ENCODE measurements around the gene MSANTD2.

Gene MSANTD2

GRCh38 chr11:124737638-124738305 is 62.4 kb downstream of the MSANTD2 start:
- no peak overlapping the region for H3K27ac ChIP-seq (ENCODE audit: low read length, poor library complexity, severe bottlenecking)
- WGBS, result 46% methylated on average over 5 of the region's 7 CpGs
- H3K4me3 ChIP-seq (ENCODE audit: insufficient read depth in 1 of 2, low read depth in 1 of 2, low read length in 2 of 2), result no peak overlapping the region
- H3K14ac ChIP-seq (ENCODE audit: low read length in 2 of 2), result no peak overlapping the region
- no peak overlapping the region for H4K91ac ChIP-seq (ENCODE audit: low read length)
- H3K36me3 ChIP-seq (ENCODE audit: control insufficient read depth in 1 of 2, insufficient read depth in 2 of 2, low read depth in 1 of 2, low read length in 2 of 2), result no peaks in the 10 kb centered on the region
- H3K79me1 ChIP-seq (replicated peaks; ENCODE audit: low read length, poor library complexity, severe bottlenecking), result no peaks in the 10 kb centered on the region
- H3K4me2 ChIP-seq (ENCODE audit: low read length, poor library complexity, severe bottlenecking), result no peak overlapping the region
- peaks cover 12% of the 10 kb centered on the region for H3K4me1 ChIP-seq (ENCODE audit: control insufficient read depth, insufficient read depth, low read depth, low read length)
- H2BK15ac ChIP-seq (ENCODE audit: low read depth, poor library complexity, severe bottlenecking), result no peak overlapping the region
- H2BK5ac ChIP-seq (ENCODE audit: low read depth, low read length, poor library complexity, severe bottlenecking), result no peak overlapping the region
- no peak overlapping the region for H4K8ac ChIP-seq (ENCODE audit: low read length)
- H3K27me3 ChIP-seq (ENCODE audit: control insufficient read depth in 1 of 2, insufficient read depth in 1 of 2, low read length in 2 of 2), result peaks cover 85 to 86% of the 10 kb centered on the region in 2 experiments
- H2AFZ ChIP-seq (ENCODE audit: low read depth, low read length), result no peak overlapping the region
- DNase-seq, result no peak
- no peak overlapping the region for H3K4ac ChIP-seq (ENCODE audit: low read depth in 1 of 2, low read length in 2 of 2)
- no peak overlapping the region for H2BK12ac ChIP-seq (ENCODE audit: low read length in 2 of 2)
- no peak overlapping the region for H3K23ac ChIP-seq (ENCODE audit: low read length in 2 of 2)
- H3K9ac ChIP-seq (ENCODE audit: low read length), result no peak overlapping the region
- no peak overlapping the region for H3K18ac ChIP-seq (ENCODE audit: low read depth in 1 of 2, low read length in 2 of 2)
- no peak overlapping the region for H2BK120ac ChIP-seq (ENCODE audit: low read depth, low read length)
- no peak overlapping the region for H2AK5ac ChIP-seq (ENCODE audit: low read length, severe bottlenecking)
- no peaks in the 10 kb centered on the region for H3K9me3 ChIP-seq (ENCODE audit: control insufficient read depth, low read length)

GRCh38 chr11:124736736-124737135 is 63.5 kb downstream of the MSANTD2 start:
- Histone ChIP-seq H4K8ac (ENCODE audit: low read length) (no peak overlapping the region), H3K23ac (ENCODE audit: low read length in 2 of 2) (no peak overlapping the region), H2BK15ac (ENCODE audit: low read depth, poor library complexity, severe bottlenecking) (no peak overlapping the region), H3K4me1 (ENCODE audit: control insufficient read depth, insufficient read depth, low read depth, low read length) (peaks cover 12% of the 10 kb centered on the region), H2BK12ac (ENCODE audit: low read length in 2 of 2) (no peak overlapping the region), H2BK5ac (ENCODE audit: low read depth, low read length, poor library complexity, severe bottlenecking) (no peak overlapping the region), H2AK5ac (ENCODE audit: low read length, severe bottlenecking) (no peak overlapping the region), H3K27ac (ENCODE audit: low read length, poor library complexity, severe bottlenecking) (no peak overlapping the region), H3K36me3 (ENCODE audit: control insufficient read depth in 1 of 2, insufficient read depth in 2 of 2, low read depth in 1 of 2, low read length in 2 of 2) (no peaks in the 10 kb centered on the region), H3K9ac (ENCODE audit: low read length) (no peak overlapping the region), H3K9me3 (ENCODE audit: control insufficient read depth, low read length) (no peaks in the 10 kb centered on the region), H2BK120ac (ENCODE audit: low read depth, low read length) (no peak overlapping the region), H3K79me1 (replicated peaks; ENCODE audit: low read length, poor library complexity, severe bottlenecking) (no peaks in the 10 kb centered on the region), H4K91ac (ENCODE audit: low read length) (no peak overlapping the region), H3K4ac (ENCODE audit: low read depth in 1 of 2, low read length in 2 of 2) (no peak overlapping the region), H3K4me3 (ENCODE audit: insufficient read depth in 1 of 2, low read depth in 1 of 2, low read length in 2 of 2) (no peak overlapping the region), H3K14ac (ENCODE audit: low read length in 2 of 2) (no peak overlapping the region), H2AFZ (ENCODE audit: low read depth, low read length) (no peak overlapping the region), H3K27me3 (ENCODE audit: control insufficient read depth in 1 of 2, insufficient read depth in 1 of 2, low read length in 2 of 2) (peaks cover 77 to 83% of the 10 kb centered on the region in 2 experiments), H3K18ac (ENCODE audit: low read depth in 1 of 2, low read length in 2 of 2) (no peak overlapping the region), H3K4me2 (ENCODE audit: low read length, poor library complexity, severe bottlenecking) (no peak overlapping the region)
- 61% methylated on average over 3 of the region's 3 CpGs for WGBS
- DNase-seq, result no peak

GRCh38 chr11:124732230-124732629 is 68.0 kb downstream of the MSANTD2 start:
- Histone ChIP-seq H3K14ac (ENCODE audit: low read length in 2 of 2) (no peak overlapping the region), H3K36me3 (ENCODE audit: control insufficient read depth in 1 of 2, insufficient read depth in 2 of 2, low read depth in 1 of 2, low read length in 2 of 2) (no peaks in the 10 kb centered on the region), H3K4ac (ENCODE audit: low read depth in 1 of 2, low read length in 2 of 2) (no peak overlapping the region), H3K4me2 (ENCODE audit: low read length, poor library complexity, severe bottlenecking) (no peak overlapping the region), H3K9ac (ENCODE audit: low read length) (no peak overlapping the region), H3K9me3 (ENCODE audit: control insufficient read depth, low read length) (no peaks in the 10 kb centered on the region), H3K18ac (ENCODE audit: low read depth in 1 of 2, low read length in 2 of 2) (no peak overlapping the region), H3K4me3 (ENCODE audit: insufficient read depth in 1 of 2, low read depth in 1 of 2, low read length in 2 of 2) (no peak overlapping the region), H2BK12ac (ENCODE audit: low read length in 2 of 2) (no peak overlapping the region), H4K8ac (ENCODE audit: low read length) (no peak overlapping the region), H2BK120ac (ENCODE audit: low read depth, low read length) (no peak overlapping the region), H3K27me3 (ENCODE audit: control insufficient read depth in 1 of 2, insufficient read depth in 1 of 2, low read length in 2 of 2) (peaks cover 49 to 66% of the 10 kb centered on the region in 2 experiments), H2BK5ac (ENCODE audit: low read depth, low read length, poor library complexity, severe bottlenecking) (no peak overlapping the region), H4K91ac (ENCODE audit: low read length) (no peak overlapping the region), H3K23ac (ENCODE audit: low read length in 2 of 2) (no peak overlapping the region), H3K4me1 (ENCODE audit: control insufficient read depth, insufficient read depth, low read depth, low read length) (no peaks in the 10 kb centered on the region), H3K27ac (ENCODE audit: low read length, poor library complexity, severe bottlenecking) (no peak overlapping the region), H2BK15ac (ENCODE audit: low read depth, poor library complexity, severe bottlenecking) (no peak overlapping the region), H2AFZ (ENCODE audit: low read depth, low read length) (no peak overlapping the region), H2AK5ac (ENCODE audit: low read length, severe bottlenecking) (no peak overlapping the region), H3K79me1 (replicated peaks; ENCODE audit: low read length, poor library complexity, severe bottlenecking) (no peaks in the 10 kb centered on the region)
- 82% methylated on average over 4 of the region's 4 CpGs for WGBS
- DNase-seq, result no peak

DNA sequence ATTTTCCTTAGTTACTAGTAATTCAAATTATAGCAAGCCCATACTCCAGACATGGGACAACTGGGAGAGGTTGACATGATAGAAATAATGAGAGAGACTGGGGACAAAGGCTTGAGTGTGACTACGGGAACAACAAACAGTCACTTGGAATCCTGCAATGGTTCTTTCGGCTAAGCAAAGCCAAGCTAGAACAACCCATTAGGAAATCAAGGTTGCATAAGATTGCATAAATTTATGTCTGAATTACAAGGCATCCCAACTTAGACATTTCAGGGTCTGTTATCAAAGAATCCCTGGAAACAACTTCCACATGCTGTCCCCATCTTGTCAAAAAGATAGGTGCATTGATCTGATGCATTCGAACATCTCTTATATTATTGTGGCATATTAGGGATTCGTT is 70.6 kb downstream of the MSANTD2 start:
- Histone ChIP-seq H2AK5ac (ENCODE audit: low read length, severe bottlenecking) (no peak overlapping the region), H3K27me3 (ENCODE audit: control insufficient read depth in 1 of 2, insufficient read depth in 1 of 2, low read length in 2 of 2) (peaks cover 35 to 59% of the 10 kb centered on the region in 2 experiments), H3K36me3 (ENCODE audit: control insufficient read depth in 1 of 2, insufficient read depth in 2 of 2, low read depth in 1 of 2, low read length in 2 of 2) (no peaks in the 10 kb centered on the region), H2BK12ac (ENCODE audit: low read length in 2 of 2) (no peak overlapping the region), H3K9ac (ENCODE audit: low read length) (no peak overlapping the region), H3K4me1 (ENCODE audit: control insufficient read depth, insufficient read depth, low read depth, low read length) (peaks cover 9% of the 10 kb centered on the region), H3K27ac (ENCODE audit: low read length, poor library complexity, severe bottlenecking) (no peak overlapping the region), H4K91ac (ENCODE audit: low read length) (no peak overlapping the region), H3K4me2 (ENCODE audit: low read length, poor library complexity, severe bottlenecking) (no peak overlapping the region), H3K18ac (ENCODE audit: low read depth in 1 of 2, low read length in 2 of 2) (no peak overlapping the region), H2BK120ac (ENCODE audit: low read depth, low read length) (no peak overlapping the region), H4K8ac (ENCODE audit: low read length) (no peak overlapping the region), H3K23ac (ENCODE audit: low read length in 2 of 2) (no peak overlapping the region), H2AFZ (ENCODE audit: low read depth, low read length) (no peak overlapping the region), H3K14ac (ENCODE audit: low read length in 2 of 2) (no peak overlapping the region), H2BK15ac (ENCODE audit: low read depth, poor library complexity, severe bottlenecking) (no peak overlapping the region), H3K4me3 (ENCODE audit: insufficient read depth in 1 of 2, low read depth in 1 of 2, low read length in 2 of 2) (no peak overlapping the region), H3K4ac (ENCODE audit: low read depth in 1 of 2, low read length in 2 of 2) (no peak overlapping the region), H3K79me1 (replicated peaks; ENCODE audit: low read length, poor library complexity, severe bottlenecking) (no peaks in the 10 kb centered on the region), H2BK5ac (ENCODE audit: low read depth, low read length, poor library complexity, severe bottlenecking) (no peak overlapping the region), H3K9me3 (ENCODE audit: control insufficient read depth, low read length) (no peaks in the 10 kb centered on the region)
- no peak for DNase-seq
- 90% methylated on average over 4 of the region's 4 CpGs for WGBS

Data from mesenchymal stem cell (in vitro differentiated cells and primary cell).